Measurements from ENCODE around the gene TLE1. TPM values are rescaled to one million over a fixed set of nuclear protein-coding genes. Genes with fewer than 3 reads are reported as not detected.

Gene TLE1
- total and polyA plus RNA-seq, 9 of the 15 experiments (the other 6 are each of a cell fraction or from before 2014, with no cell fraction given): 0.11 TPM; not detected in 8

DNA sequence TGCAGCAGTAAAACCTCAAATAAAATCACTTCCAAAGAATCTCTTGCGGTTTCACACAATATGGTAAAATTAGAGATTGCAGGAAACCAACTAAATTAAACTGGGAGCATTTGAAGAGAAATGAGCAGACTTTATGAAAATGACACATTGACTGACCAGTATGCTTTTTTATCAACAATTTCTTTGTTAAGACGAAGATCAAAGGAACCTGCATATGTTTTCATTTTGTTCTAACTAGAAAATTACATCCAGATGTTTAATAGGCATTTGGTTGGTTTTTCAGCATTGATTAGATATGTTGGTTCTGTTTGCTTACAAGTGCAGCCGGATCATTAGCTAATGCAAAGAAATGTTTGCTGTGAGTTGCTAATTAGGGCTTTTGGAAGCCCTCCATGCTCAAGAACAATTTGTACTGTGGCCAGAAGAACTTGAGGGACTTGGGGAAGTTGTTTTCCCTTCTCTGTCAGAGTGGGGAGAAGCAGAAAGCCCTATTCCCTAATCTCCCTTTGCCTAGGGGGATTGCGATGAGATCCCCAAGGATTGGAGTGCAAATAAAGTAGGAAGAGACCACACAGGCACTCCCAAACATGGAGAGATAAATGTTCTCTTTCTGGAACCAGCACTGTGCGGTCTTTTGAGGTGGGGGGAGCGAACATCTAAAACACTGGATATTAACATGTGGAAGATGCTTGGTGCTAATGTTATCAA lies 4.5 kb upstream of the TLE1 start:
- DNase-seq (ENCODE audit: extremely low read depth in 1 of 4, low spot score in 3 of 4) (no peak), ATAC-seq (no peak), FAIRE-seq (no peak)
- Histone ChIP-seq H2AFZ (ENCODE audit: low read depth, low read length) (no peak overlapping the region), H3K4me1 (replicated peaks in 1 of 2; ENCODE audit: control insufficient read depth in 2 of 2, insufficient read depth in 2 of 2, low read length in 2 of 2) (no peaks in the 10 kb centered on the region), H3K36me3 (ENCODE audit: control insufficient read depth, insufficient read depth, low read length) (no peaks in the 10 kb centered on the region), H3K9ac (ENCODE audit: insufficient read depth in 1 of 2, low read depth in 2 of 2, low read length in 2 of 2) (no peak overlapping the region), H4K20me1 (replicated peaks; ENCODE audit: control insufficient read depth, insufficient read depth, low read length) (no peaks in the 10 kb centered on the region), H3K4me2 (ENCODE audit: insufficient read depth, low read length) (no peak overlapping the region), H3K4me3 (no peak overlapping the region), H3K9me1 (ENCODE audit: control insufficient read depth, insufficient read depth, low read length) (no peaks in the 10 kb centered on the region), H3K9me3 (replicated peaks; ENCODE audit: control insufficient read depth, insufficient read depth, low read depth, low read length) (no peaks in the 10 kb centered on the region), H3K27ac (ENCODE audit: extremely low read depth, low read depth, low read length) (no peak overlapping the region), H3K79me2 (ENCODE audit: control insufficient read depth, insufficient read depth, low read length) (no peaks in the 10 kb centered on the region), H3K27me3 (ENCODE audit: control insufficient read depth in 2 of 2, insufficient read depth in 2 of 2, low read length in 2 of 2) (no peaks in the 10 kb centered on the region)
- intact Hi-C loops (cut with micrococcal nuclease) (no loop called here), in situ Hi-C loops (cut with MboI) (no loop called here)
- ChIA-PET CTCF (ENCODE audit: low intra/inter-chr PET ratio) (no interaction called here), POLR2A (no interaction called here)
- TF ChIP-seq MCM3 (IDR thresholded peaks at IDR 0.05) (no peak), U2AF2 (optimal IDR thresholded peaks at IDR 0.05; ENCODE audit: low read depth, low read length) (no peak), STAT5A (IDR thresholded peaks at IDR 0.05; ENCODE audit: borderline replicate concordance, low read length) (no peak), CAMTA2 (CRISPR knock-in tag; conservative IDR thresholded peaks at IDR 0.05) (no peak), ZSCAN29 (IDR thresholded peaks at IDR 0.05) (no peak), ZBTB5 (IDR thresholded peaks at IDR 0.05) (no peak), FOXP4 (CRISPR knock-in tag; IDR thresholded peaks at IDR 0.05; ENCODE audit: borderline replicate concordance) (no peak)
- TF ChIP-seq, protein P1, sequence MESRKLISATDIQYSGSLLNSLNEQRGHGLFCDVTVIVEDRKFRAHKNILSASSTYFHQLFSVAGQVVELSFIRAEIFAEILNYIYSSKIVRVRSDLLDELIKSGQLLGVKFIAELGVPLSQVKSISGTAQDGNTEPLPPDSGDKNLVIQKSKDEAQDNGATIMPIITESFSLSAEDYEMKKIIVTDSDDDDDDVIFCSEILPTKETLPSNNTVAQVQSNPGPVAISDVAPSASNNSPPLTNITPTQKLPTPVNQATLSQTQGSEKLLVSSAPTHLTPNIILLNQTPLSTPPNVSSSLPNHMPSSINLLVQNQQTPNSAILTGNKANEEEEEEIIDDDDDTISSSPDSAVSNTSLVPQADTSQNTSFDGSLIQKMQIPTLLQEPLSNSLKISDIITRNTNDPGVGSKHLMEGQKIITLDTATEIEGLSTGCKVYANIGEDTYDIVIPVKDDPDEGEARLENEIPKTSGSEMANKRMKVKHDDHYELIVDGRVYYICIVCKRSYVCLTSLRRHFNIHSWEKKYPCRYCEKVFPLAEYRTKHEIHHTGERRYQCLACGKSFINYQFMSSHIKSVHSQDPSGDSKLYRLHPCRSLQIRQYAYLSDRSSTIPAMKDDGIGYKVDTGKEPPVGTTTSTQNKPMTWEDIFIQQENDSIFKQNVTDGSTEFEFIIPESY (CRISPR knock-in tag; IDR thresholded peaks at IDR 0.05): no peak
- TF ChIP-seq, protein P2, sequence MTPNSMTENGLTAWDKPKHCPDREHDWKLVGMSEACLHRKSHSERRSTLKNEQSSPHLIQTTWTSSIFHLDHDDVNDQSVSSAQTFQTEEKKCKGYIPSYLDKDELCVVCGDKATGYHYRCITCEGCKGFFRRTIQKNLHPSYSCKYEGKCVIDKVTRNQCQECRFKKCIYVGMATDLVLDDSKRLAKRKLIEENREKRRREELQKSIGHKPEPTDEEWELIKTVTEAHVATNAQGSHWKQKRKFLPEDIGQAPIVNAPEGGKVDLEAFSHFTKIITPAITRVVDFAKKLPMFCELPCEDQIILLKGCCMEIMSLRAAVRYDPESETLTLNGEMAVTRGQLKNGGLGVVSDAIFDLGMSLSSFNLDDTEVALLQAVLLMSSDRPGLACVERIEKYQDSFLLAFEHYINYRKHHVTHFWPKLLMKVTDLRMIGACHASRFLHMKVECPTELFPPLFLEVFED (CRISPR knock-in tag; conservative IDR thresholded peaks at IDR 0.05): no peak
- TF ChIP-seq, protein P3, sequence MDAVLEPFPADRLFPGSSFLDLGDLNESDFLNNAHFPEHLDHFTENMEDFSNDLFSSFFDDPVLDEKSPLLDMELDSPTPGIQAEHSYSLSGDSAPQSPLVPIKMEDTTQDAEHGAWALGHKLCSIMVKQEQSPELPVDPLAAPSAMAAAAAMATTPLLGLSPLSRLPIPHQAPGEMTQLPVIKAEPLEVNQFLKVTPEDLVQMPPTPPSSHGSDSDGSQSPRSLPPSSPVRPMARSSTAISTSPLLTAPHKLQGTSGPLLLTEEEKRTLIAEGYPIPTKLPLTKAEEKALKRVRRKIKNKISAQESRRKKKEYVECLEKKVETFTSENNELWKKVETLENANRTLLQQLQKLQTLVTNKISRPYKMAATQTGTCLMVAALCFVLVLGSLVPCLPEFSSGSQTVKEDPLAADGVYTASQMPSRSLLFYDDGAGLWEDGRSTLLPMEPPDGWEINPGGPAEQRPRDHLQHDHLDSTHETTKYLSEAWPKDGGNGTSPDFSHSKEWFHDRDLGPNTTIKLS (IDR thresholded peaks at IDR 0.05; ENCODE audit: borderline replicate concordance, low read depth): no peak
- 2% methylated on average over 6 of the region's 6 CpGs for WGBS (ENCODE audit: insufficient coverage, low coverage, missing lambda C conversion rate)
- no TSS peak for BruUV-seq (replicated peaks)
